KMS-11 (cell line): ENCODE results near the gene CPA3.

Experiments
- H2AFZ ChIP-seq: fragments of 200-600 bp; sonication (generic); 2 replicates; pipeline ENCODE4 v1.6.1; 2016; ENCODE audit warnings: antibody characterized with exemption, mixed run types, low read depth
- H3K27ac ChIP-seq: fragments of 200-600 bp; sonication (generic); 2 replicates; pipeline ENCODE4 v1.6.1; 2016; ENCODE audit warnings: mild to moderate bottlenecking, mixed run types
- H3K27me3 ChIP-seq: fragments of 200-600 bp; sonication (generic); 2 replicates; pipeline ENCODE4 v1.6.1; 2017; ENCODE audit warnings: mild to moderate bottlenecking, low read depth, mixed run types, moderate library complexity; ENCODE audit not compliant: insufficient read depth
- H3K36me3 ChIP-seq: fragments of 200-600 bp; sonication (generic); 2 replicates; pipeline ENCODE4 v1.6.1; 2017; ENCODE audit warnings: mild to moderate bottlenecking, mixed run types; ENCODE audit not compliant: insufficient read depth
- H3K4me1 ChIP-seq: fragments of 200-600 bp; sonication (generic); 2 replicates; pipeline ENCODE4 v1.6.1; 2016; ENCODE audit warnings: mild to moderate bottlenecking, low read depth, mixed run types; ENCODE audit not compliant: poor library complexity, severe bottlenecking
- H3K4me2 ChIP-seq: fragments of 200-600 bp; sonication (generic); 2 replicates; pipeline ENCODE4 v1.7.0; 2016; ENCODE audit warnings: mild to moderate bottlenecking, mixed run types
- H3K4me3 ChIP-seq: fragments of 200-600 bp; sonication (generic); IDR thresholded peaks from 2 replicates; pipeline ENCODE4 v1.6.1; 2017; ENCODE audit warnings: low read depth, low read length, mixed read lengths; ENCODE audit not compliant: insufficient read depth
- H3K79me2 ChIP-seq: fragments of 200-600 bp; sonication (generic); 2 replicates; pipeline ENCODE4 v1.6.1; 2016; ENCODE audit warnings: low read depth, mixed run types; ENCODE audit not compliant: insufficient read depth
- H3K9ac ChIP-seq: fragments of 200-600 bp; sonication (generic); 2 replicates; pipeline ENCODE4 v1.6.1; 2016; ENCODE audit warnings: mild to moderate bottlenecking, mixed run types
- H4K20me1 ChIP-seq: fragments of 200-600 bp; sonication (generic); 2 replicates; pipeline ENCODE4 v1.6.1; 2016; ENCODE audit warnings: mild to moderate bottlenecking, mixed run types; ENCODE audit not compliant: insufficient read depth
- CTCF ChIP-seq: fragments of 200-600 bp; sonication (generic); conservative IDR thresholded peaks from 2 replicates; pipeline ENCODE4 v1.6.1; 2017; ENCODE audit warnings: low read depth, mild to moderate bottlenecking, antibody characterized with exemption, low read length, moderate library complexity, mixed read lengths

CPA3 gene

GRCh38 chr3:148924562-148924961, 59.5 kb downstream of the CPA3 start:
- H2AFZ ChIP-seq, result no peak overlapping the region
- no peak overlapping the region for H3K27ac ChIP-seq
- H3K36me3 ChIP-seq, result no peaks in the 10 kb centered on the region
- no peaks in the 10 kb centered on the region for H3K79me2 ChIP-seq
- peaks cover 33% of the 10 kb centered on the region for H3K4me1 ChIP-seq
- no peak overlapping the region for H3K4me2 ChIP-seq
- H3K4me3 ChIP-seq, result no peak overlapping the region
- H4K20me1 ChIP-seq, result no peaks in the 10 kb centered on the region
- TF ChIP-seq CTCF, result no peak
- H3K27me3 ChIP-seq, result no peaks in the 10 kb centered on the region
- no peak overlapping the region for H3K9ac ChIP-seq

- Histone ChIP-seq H3K27ac (no peak overlapping the region), H3K4me2 (no peak overlapping the region), H3K4me3 (no peak overlapping the region), H3K9ac (no peak overlapping the region), H3K4me1 (peaks cover 35% of the 10 kb centered on the region), H4K20me1 (no peaks in the 10 kb centered on the region), H3K79me2 (no peaks in the 10 kb centered on the region), H2AFZ (no peak overlapping the region), H3K27me3 (no peaks in the 10 kb centered on the region), H3K36me3 (no peaks in the 10 kb centered on the region)
- TF ChIP-seq CTCF, result no peak
Observed at GRCh38 chr3:148925845-148926244, 60.7 kb downstream of the CPA3 start.

- H3K27ac ChIP-seq, result no peak overlapping the region
- TF ChIP-seq CTCF, result no peak
Observed at GRCh38 chr3:148930752-148931151, 65.7 kb downstream of the CPA3 start.

GRCh38 chr3:148931574-148931973, 66.5 kb downstream of the CPA3 start:
- H3K27me3 ChIP-seq, result no peaks in the 10 kb centered on the region
- no peak overlapping the region for H3K4me3 ChIP-seq
- no peak overlapping the region for H3K27ac ChIP-seq
- no peak for TF ChIP-seq CTCF
- H3K9ac ChIP-seq, result no peak overlapping the region
- no peaks in the 10 kb centered on the region for H3K36me3 ChIP-seq
- H2AFZ ChIP-seq, result no peak overlapping the region
- peaks cover 3% of the 10 kb centered on the region for H3K4me1 ChIP-seq
- no peaks in the 10 kb centered on the region for H3K79me2 ChIP-seq
- H3K4me2 ChIP-seq, result no peak overlapping the region
- no peaks in the 10 kb centered on the region for H4K20me1 ChIP-seq

More at GRCh38 chr3:148930752-148931151, 65.7 kb downstream of the CPA3 start:
- no peak overlapping the region for H3K9ac ChIP-seq
- peaks cover 3% of the 10 kb centered on the region for H3K4me1 ChIP-seq
- no peak overlapping the region for H2AFZ ChIP-seq
- H3K36me3 ChIP-seq, result no peaks in the 10 kb centered on the region
- no peaks in the 10 kb centered on the region for H4K20me1 ChIP-seq
- H3K4me3 ChIP-seq, result no peak overlapping the region
- no peaks in the 10 kb centered on the region for H3K79me2 ChIP-seq
- H3K27me3 ChIP-seq, result no peaks in the 10 kb centered on the region
- H3K4me2 ChIP-seq, result no peak overlapping the region
